HG03521 (cell line): Measurements from ENCODE around the gene FAM20A.

Source experiments
- ATAC-seq: cut with Tn5 transposase; IDR thresholded peaks from one replicate; pipeline ENCODE4 v1.9.1; 2021; ENCODE audit warnings: mild to moderate bottlenecking, moderate library complexity; ENCODE audit not compliant: unreplicated experiment

FAM20A gene

GRCh38 chr17:68611353-68612208, 10.4 kb upstream of the FAM20A start:
- no peak for ATAC-seq

GRCh38 chr17:68610554-68610953, 9.4 kb upstream of the FAM20A start:
- no peak for ATAC-seq

- ATAC-seq: no peak
Observed at GRCh38 chr17:68608515-68609130, 7.5 kb upstream of the FAM20A start.

- ATAC-seq: no peak
Observed at GRCh38 chr17:68606451-68607307, 5.5 kb upstream of the FAM20A start.

GRCh38 chr17:68605914-68606313, 4.7 kb upstream of the FAM20A start:
- ATAC-seq: no peak

GRCh38 chr17:68603656-68604055, 2.5 kb upstream of the FAM20A start:
- ATAC-seq: no peak

GRCh38 chr17:68603027-68603426, 1.9 kb upstream of the FAM20A start:
- ATAC-seq: no peak

GRCh38 chr17:68602289-68602688, 1.1 kb upstream of the FAM20A start:
- ATAC-seq: no peak

GRCh38 chr17:68601565-68602288, 560 bp upstream of the FAM20A start:
- no peak for ATAC-seq

GRCh38 chr17:68600067-68600930, 868 bp downstream of the FAM20A start:
- ATAC-seq: no peak

- ATAC-seq: no peak
Observed at GRCh38 chr17:68599552-68600066, 1.6 kb downstream of the FAM20A start.

GRCh38 chr17:68599091-68599490, 2.1 kb downstream of the FAM20A start:
- ATAC-seq: no peak

GRCh38 chr17:68598545-68598961, 2.6 kb downstream of the FAM20A start:
- no peak for ATAC-seq

- no peak for ATAC-seq
Observed at GRCh38 chr17:68598074-68598473, 3.1 kb downstream of the FAM20A start.

- ATAC-seq: no peak
Observed at GRCh38 chr17:68596411-68596945, 4.7 kb downstream of the FAM20A start.

- no peak for ATAC-seq
Observed at GRCh38 chr17:68595986-68596385, 5.2 kb downstream of the FAM20A start.

GRCh38 chr17:68595496-68595895, 5.7 kb downstream of the FAM20A start:
- ATAC-seq: no peak

- no peak for ATAC-seq
Observed at GRCh38 chr17:68594552-68594951, 6.6 kb downstream of the FAM20A start.
